NCI-H2227 treated with DMSO at 0.1 percent for 48 hours (cell line): ENCODE results near the gene REM1.
A peak's percentile ranks its signal among the peaks of the same experiment; 100 is the strongest.
"Not testable (repeated sequence)": the region's sequence is repeated elsewhere in the genome, so short reads cannot be mapped to it uniquely, and the experiment has no call there.

Experiments used
- DNase-seq: peaks from one replicate; lab custom pipeline; 2025; lab: John Stamatoyannopoulos, UW

REM1 gene

DNA sequence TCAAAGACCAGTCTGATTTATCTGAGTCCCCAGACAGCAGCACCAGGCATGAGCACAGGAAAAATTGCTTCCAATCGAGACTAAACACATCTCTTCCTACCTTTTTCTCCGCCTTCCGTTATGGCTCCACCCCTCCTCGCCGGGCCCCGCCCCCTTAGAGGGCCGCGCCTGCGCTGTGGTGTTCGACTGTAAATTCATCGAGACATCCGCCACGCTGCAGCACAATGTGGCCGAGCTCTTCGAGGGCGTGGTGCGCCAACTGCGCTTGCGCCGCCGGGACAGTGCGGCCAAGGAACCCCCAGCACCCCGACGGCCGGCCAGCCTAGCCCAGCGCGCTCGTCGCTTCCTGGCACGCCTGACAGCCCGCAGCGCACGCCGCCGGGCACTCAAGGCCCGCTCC is 8.9 kb downstream of the REM1 start:
- DNase-seq, result no peak

DNA sequence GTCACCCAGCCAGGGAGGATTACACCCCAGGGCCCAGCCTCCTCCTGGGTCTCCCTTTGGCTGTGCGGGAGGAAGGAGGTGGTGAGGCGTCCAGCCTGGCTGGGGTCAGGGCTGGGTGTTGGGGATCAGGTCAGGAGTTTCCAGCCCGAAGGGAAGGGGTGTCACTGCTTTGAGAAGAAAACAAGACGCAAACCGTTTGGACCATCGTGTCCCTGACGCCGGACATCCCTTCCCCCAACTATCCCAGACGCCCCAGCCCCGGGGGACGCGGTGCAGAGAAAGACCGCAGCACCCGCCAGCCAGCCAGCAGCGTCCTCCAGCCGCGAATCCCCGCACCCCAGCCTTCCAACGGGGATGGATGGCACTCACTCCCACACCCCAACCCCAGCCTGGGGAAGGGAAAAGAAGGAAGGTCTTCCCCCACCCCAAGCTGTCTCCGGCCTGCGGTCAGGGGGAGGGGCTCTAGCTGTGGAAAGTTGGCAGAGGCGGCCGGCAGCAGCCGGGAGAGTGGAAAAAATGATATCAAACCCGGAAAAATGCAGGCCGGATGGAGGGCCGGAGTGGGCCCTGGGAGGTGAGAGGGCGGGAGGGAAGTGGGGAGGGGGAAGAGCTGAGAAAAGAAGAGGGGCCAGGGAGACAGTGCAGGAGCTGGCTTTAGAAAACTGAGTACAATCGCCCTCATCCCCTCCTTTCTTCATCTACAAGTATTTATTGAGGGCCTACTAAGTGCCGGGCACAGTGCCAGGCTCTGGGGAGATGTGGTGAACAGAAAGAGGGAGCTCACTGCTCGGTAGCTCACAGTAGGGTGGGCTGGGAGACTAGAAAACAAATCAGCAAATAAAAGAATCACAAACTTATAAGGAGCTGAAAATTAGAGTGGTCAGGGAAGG is 10.6 kb downstream of the REM1 start:
- no peak for DNase-seq

DNA sequence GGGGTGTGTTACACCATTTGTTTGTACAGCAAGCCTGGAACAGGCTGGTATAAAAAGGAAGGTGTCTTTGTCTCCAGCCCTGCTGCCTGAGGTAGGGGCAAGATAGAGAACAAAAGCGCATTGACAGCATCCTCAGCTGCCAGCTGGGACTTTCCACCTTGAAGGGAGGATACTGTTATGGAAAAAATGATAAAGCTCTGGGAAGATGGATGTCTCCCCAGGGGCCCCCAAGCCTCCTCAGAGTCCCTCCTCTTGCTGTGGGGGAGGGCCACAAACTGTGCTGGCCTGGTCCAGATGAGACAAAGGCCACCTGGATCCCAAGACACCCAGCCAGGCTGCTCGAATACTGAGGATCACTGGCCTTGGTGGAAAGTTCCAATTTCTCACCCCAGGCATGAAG is 13.0 kb downstream of the REM1 start:
- DNase-seq, result no peak

DNA sequence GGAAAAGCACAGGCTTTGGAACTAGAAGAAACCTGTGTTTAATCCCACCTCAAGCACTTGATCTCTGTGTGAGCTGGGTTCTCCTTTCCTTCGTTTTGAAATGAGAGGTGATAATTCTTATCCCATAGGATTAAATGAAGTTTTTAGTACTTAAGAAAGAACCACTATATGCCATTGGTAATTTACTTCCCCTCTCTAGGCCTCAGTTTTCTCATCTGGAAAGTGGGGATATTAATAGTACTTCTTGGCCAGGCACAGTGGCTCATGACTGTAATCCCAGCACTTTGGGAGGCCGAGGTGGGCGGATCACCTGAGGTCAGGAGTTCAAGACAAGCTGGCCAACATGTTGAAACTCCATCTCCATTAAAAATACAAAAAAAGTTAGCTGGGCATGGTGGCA is 14.1 kb downstream of the REM1 start:
- no peak for DNase-seq

DNA sequence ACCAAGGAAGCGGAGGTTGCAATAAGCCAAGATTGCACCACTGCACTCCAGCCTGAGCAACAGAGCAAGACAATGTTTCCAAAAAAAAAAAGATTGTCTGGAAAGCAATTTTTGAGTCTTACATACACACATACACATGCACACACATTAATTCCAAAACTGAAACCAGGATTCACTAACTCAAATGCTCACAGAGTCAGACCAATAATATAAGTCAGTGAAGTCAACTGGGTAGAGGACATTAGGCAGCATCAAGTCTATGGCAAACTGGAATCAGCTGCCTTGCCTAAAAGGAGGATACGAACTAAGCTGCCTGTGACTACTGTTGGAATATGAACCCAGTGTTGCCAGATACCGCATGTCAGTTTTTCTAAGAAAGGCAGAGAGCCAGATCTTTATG is 15.7 kb downstream of the REM1 start:
- DNase-seq, result no peak

DNA sequence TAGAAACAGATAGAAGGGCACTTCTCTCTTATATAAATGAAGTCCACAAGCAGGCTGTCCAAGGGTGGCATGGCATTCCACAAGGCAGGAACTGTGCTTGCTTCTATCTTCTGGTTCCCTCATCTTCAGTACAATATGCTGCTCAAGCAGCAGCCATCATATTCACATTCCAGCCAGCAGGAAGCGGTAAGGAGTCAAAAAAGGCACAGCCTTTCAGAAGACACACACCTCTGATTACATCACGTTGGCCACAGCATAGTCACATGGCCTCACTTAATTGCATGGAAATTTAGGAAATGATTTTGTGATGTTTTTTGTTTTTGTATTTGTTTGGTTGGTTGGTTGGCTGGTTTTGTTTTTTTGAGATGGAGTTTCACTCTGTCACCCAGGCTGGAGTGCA is 19.0 kb downstream of the REM1 start:
- no peak for DNase-seq

DNA sequence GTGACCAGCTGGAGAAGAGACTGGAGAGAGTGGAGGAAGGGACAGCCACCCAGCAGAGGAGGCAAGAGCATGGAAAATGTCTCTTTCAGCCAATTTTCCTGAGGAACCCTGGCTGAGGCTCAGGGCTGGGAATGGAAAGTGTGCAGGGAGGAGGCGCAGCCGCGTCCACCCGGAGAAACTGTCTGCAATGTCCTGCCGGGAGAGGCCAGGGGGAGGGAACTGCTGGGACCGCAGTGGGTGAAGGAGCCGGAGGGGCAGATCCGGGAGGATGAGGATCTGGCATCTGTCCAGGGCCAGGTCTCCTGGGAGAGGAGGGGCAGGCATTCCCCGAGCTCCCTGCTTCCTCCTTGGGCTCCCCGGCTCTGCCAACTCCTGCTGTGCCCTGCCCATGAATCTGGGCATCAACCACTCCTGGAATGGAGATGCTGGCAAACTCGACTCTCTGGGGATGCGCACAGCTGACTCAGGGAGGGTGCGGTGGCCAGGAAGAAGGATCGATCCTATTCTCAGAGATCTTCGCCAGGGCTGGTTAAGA is 21.7 kb downstream of the REM1 start:
- no peak for DNase-seq

DNA sequence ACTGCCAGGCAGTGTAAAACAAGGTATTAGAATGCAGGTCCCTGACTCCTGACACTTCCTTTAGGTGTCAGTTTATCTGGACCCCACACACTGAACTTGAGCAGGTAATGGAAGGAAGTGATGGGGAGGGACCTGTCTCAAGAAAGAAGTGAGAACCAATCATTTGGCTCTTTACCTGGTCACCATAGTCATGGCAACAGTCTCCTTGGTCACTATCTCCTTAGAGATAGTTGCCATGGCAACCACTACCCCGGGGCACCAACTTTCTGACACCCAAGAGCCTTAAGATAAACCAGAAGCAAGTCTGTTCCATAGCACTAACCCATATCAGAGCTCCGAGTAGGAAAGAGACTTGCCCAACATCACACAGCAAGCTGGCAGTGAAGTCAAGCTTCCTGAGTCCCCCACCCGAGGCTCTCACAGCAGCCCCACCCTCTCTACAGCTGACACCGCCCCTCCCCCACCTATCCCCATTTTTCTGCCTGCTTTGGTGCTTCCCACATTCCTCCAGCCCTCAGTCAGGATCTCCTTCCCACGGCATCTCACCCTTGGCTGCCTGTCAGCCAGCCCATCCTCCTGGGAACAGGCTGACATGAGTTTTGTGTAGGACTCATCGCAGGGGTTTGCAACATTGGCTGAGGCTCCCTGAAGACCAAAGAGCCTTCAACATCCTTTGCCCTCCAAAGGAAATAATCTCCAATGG is 22.9 kb downstream of the REM1 start:
- DNase-seq, result no peak

DNA sequence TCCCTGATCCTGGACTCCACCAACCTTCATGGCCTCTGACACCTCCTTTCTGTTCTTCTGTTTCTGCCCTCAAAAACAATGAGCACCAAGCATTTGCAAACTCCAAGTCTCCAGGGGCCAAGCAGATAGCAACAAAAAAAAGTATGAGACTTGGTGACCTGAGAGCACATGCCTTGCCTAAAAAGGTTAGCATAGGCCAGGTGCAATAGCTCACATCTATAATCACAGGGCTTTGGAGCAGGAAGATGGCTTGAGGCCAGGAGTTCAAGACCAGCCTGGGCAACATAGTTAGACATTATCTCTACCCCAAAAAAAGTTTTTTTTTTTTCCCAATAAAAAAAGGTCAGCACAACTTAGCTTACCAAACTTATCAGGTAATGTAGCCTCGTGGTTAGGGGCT is 25.4 kb downstream of the REM1 start:
- DNase-seq, result no peak

DNA sequence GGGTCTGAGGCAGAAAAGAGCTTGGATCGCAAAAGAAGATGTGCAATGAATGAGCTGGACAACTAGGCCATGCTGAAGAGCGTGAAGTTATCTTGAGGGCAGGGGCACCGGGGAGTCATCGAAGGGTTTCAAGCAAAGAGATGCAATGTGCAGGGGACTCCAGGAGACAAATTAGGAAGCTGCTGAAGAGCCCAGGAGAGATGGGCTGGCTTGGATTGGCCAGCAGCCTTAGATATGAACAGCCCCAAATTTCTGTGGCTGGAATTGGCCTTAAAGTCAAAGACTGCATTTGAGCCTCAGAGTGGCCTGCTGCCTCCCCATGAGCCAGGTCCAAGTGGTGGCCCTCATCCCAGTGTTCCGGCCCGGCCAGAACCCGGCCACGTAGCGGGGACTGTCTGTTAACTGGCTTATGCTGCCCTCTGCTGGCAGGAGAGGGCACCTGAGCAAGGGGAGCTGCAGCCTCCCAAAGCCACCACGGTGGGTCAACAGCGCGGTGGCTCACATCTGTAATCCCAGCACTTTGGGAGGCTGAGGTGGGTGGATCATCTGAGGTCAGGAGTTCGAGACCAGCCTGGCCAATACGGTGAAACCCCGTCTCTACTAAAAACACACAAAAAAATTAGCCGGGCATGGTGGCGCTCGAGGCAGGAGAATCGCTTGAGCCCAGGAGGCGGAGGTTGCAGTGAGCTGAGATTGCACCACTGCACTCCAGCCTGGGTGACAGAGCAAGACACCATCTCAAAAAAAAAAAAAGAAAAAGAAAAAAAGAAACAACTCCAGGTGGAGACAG is 28.0 kb downstream of the REM1 start:
- peak; percentile 49 for DNase-seq

DNA sequence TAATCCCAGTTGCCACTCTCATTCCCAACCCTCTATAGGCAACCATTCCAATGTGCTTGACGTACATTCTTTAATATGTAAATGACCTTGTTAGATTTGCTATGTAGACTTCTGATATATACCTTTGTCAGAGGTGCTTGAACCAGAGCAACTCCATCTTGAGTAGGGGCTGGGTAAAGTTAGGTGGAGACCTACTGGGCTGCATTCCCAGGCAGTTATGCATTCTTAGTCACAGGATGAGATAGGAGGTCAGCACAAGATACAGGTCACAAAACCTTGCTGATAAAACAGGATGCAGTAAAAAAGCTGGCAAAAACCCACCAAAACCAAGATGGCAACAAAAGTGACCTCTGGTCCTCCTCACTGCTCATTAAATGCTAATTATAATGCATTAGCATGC is 30.8 kb downstream of the REM1 start:
- no peak for DNase-seq

DNA sequence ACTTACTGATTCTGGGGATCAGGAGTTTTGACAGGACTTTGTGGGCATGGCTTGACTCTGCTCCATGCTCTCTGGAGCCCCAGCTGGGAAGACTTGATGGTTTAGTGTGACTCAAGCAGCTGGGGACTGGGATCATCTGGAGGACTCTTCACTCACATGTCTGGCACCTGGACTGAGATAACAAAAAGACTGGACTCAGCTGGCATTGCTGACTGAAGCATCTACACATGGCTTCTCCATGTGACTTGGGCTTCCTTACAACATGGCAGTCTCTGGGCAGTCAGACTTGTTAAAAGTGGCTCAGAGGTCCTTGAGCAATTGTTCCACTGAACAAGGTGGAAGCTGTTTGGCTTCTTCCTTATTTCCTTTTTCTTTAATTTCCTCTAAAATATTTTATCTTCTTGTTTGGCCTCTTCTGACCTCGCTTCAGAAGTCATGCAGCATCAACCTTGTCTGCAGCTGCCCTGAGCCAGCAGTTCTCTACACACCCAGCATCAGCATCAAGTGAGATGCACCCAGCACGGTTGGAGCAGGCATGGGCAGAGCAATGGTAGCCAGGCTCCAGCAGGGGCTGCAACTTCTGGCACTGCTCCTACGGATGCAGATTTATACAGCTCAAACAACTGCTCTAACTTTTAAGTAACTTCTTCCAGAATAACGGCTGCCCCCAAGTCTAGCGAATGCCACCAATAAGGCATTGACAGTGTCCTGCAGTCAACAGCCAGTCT is 33.6 kb downstream of the REM1 start:
- no peak for DNase-seq

DNA sequence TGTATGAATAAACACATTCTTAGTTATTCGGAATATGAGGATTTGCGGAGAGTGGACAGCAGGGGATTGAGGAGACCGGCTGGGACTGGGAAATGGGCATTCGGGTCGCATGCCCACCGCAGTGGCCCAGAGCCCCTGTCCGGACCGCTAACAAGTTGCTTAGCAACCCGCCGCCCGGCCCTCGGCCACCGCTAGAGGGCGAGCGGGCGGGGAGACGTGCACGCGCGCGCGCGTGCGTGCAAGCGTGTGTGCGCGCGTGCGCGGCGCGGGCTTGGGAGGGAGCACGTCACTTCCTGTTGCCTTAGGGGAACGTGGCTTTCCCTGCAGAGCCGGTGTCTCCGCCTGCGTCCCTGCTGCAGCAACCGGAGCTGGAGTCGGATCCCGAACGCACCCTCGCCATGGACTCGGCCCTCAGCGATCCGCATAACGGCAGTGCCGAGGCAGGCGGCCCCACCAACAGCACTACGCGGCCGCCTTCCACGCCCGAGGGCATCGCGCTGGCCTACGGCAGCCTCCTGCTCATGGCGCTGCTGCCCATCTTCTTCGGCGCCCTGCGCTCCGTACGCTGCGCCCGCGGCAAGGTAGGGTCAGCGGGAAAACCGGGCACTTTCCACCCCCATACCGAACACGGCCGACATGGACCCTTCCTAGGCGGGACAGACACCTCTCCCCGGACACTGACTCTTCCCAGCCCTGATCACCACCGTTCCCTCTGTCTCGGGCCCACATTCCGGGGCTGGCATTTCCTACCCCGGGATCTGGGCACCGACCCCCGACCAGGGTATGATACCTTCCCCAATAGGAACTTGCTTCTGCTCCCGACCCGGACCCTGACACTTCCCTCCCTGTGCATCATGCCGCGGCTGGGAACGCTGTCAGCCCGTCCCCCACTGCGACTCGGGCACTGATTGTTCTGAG is 39.3 kb downstream of the REM1 start, which contains the start of gene HM13:
Gene HM13 (plus strand): TSS at position 289 of the 918 bp plus-strand sequence. CDS start 110 bp downstream, at position 399.
- DNase-seq, result peak; percentile 89

DNA sequence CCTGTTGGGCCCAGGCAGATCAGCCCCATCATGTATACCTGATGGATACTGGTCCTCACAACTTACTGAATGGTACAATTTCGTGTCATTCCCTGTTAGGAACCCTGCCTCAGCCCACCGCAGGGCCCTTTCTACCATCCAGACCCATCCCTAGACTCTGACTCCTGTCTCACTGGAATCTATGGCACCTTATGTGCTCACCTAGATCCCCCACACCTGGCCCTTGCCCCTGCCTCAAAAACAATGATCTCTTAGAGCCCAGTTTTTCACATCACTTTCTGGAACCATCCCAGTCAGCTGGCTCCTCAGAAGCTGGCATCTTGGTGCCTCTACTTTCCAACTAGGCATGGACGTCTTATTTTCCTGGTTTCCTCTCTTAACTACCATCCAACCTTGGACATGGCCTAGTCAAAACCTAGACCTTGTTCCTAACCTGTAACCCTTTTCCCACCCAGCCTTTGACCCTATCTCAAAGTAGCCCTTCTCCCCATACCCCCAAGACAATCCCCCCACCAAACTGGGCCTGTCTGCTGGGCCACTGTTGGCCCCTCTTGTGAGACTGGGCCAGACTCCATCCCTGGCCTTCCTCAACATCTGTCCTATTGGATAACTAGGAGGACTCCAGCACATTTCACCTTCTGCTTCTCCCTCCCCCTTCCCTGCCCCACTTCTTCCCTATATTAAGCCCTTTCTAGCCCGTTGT is 40.1 kb downstream of the REM1 start:
- no peak for DNase-seq

DNA sequence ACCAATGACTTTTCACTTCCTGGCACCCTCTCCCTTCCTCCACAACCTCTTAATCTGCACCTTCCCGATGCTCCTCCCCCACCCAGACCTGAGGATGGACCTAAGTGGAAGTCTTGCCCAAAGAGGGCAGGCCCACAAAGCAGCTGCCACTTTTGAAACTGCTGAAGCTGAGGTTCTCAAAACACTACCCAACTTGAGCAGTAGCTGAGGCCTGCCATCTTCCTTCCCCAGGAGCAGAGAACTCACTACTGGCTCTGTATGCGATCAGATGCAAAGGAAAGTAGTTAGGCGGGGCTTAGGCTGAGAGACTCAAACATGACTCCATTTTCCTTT is 40.7 kb downstream of the REM1 start:
- DNase-seq, result no peak

DNA sequence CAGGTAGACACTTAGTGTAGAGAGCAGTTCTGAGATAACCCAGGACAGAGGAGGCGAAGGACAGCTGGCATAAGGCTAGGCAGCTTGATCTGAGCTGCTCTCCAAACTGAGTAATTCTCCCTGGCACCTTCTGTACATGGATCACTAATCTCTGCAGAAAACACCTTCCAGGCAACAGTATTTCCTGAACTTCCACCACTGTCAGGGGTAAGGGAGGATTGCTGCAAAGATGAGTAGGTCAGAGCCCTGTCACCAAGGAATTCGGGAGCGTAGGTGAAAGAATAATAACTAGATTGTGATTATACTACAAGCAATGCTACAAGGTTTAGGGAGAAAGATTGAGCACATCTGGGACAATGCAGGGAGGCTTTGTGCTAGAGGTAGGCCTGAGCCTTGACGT is 41.1 kb downstream of the REM1 start:
- DNase-seq, result no peak

DNA sequence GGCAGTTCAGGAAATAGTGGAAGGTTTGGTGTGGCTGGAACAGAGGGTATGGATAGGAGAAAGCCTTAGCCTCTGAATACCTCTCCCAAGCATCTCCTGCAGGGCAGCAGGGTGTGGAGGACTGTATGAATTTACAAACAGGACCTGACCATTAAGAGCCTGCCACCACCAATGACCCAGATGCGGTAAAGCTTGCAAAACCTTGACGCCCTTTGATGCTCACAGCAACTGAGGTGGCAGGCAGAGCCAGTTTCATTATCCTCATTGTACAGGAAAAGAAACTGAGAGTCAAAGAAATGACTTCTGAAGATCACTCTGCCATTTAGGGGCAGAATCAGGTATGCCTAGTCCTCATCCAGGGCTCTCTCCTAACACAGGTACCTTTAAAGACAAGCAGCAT is 41.6 kb downstream of the REM1 start:
- no peak for DNase-seq

DNA sequence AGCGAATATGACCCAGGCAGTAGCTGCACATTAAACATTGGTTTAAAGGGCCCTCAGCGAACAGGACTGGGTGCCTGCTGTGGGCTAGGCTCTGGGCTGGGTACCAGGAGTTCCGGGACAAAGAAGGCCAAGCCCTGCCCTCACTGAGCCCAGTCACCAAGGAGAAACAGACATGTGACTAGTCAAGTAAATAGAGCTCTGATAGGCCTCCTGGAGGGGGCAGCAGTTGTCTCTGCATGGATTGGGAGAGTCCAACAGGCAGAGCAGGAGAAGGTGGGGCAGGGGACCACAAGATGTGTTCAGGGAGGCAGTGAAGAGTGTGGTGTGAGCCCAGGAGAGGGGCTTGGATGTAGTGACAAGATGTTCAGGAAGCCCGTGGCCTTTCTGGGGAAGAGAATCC is 42.3 kb downstream of the REM1 start:
- no peak for DNase-seq

DNA sequence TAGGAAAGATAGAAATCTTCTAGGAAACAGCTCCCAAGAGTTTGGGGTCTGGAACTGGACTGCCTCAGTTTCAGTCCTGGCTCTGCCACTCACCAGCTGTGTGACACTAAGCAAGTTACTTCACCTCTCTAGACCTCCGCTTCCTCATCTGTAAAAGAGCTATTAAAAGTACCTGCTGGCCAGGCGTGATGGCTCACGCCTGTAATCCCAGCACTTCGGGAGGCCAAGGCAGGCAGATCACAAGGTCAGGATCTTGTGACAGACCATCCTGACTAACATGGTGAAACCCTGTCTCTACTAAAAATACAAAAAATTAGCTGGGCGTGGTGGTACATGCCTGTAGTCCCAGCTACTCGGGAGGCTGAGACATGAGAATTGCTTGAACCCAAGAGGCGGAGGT is 46.2 kb downstream of the REM1 start:
- DNase-seq, result not testable (repeated sequence)

DNA sequence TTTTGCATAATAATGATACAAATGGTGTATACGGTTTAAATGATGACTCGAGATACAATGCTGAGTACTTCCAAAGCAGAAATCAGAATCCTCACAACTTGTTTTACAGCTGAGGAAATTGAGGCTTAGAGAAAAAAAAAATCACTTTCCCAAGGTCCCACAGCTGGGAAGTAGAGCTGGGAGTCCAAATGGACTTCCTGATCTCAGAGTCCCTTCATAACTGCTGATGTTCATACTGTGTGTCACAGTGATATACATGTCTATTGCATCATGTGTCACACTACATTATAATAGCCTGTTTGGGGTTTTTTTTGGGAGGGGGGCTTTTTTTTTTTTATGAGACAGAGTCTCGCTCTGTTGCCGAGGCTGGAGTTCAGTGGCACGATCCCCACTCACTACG is 47.6 kb downstream of the REM1 start:
- DNase-seq, result no peak
